GM21528 (cell line): ENCODE results near the gene PLGRKT.
"Not testable (repeated sequence)": the region's sequence is repeated elsewhere in the genome, so short reads cannot be mapped to it uniquely, and the experiment has no call there.

Experiments used
- ATAC-seq: cut with Tn5 transposase; IDR thresholded peaks from one replicate; pipeline ENCODE4 v1.9.1; 2021; ENCODE audit warnings: mild to moderate bottlenecking, moderate library complexity; ENCODE audit not compliant: unreplicated experiment, low FRiP score

Gene PLGRKT

GRCh38 chr9:5433841-5434810 lies 3.6 kb downstream of the PLGRKT start:
- ATAC-seq: not testable (repeated sequence)

- ATAC-seq: not testable (repeated sequence)
These were observed 4.4 kb downstream of the PLGRKT start for GRCh38 chr9:5433328-5433727.

- not testable (repeated sequence) for ATAC-seq
These were observed 4.8 kb downstream of the PLGRKT start for GRCh38 chr9:5432890-5433289.

- no peak for ATAC-seq
These were observed 6.8 kb downstream of the PLGRKT start for GRCh38 chr9:5430912-5431311.

GRCh38 chr9:5429873-5430564 lies 7.7 kb downstream of the PLGRKT start:
- no peak for ATAC-seq

GRCh38 chr9:5428794-5429528 lies 8.8 kb downstream of the PLGRKT start:
- no peak for ATAC-seq

GRCh38 chr9:5428172-5428571 lies 9.6 kb downstream of the PLGRKT start:
- ATAC-seq: no peak

GRCh38 chr9:5427005-5427404 lies 10.7 kb downstream of the PLGRKT start:
- no peak for ATAC-seq

- no peak for ATAC-seq
These were observed 12.6 kb downstream of the PLGRKT start for GRCh38 chr9:5425006-5425628.

- ATAC-seq: no peak
These were observed 15.4 kb downstream of the PLGRKT start for GRCh38 chr9:5422276-5422675.

GRCh38 chr9:5421163-5421562 lies 16.6 kb downstream of the PLGRKT start:
- no peak for ATAC-seq

- no peak for ATAC-seq
These were observed 17.7 kb downstream of the PLGRKT start for GRCh38 chr9:5419987-5420386.

GRCh38 chr9:5418481-5418880 lies 19.2 kb downstream of the PLGRKT start:
- no peak for ATAC-seq

- no peak for ATAC-seq
These were observed 20.8 kb downstream of the PLGRKT start for GRCh38 chr9:5416953-5417352.

GRCh38 chr9:5408596-5408995 lies 29.1 kb downstream of the PLGRKT start:
- ATAC-seq: no peak

GRCh38 chr9:5402217-5402616 lies 35.5 kb downstream of the PLGRKT start:
- ATAC-seq: no peak

- not testable (repeated sequence) for ATAC-seq
These were observed 40.2 kb downstream of the PLGRKT start for GRCh38 chr9:5397547-5397946.

- ATAC-seq: no peak
These were observed 42.3 kb downstream of the PLGRKT start for GRCh38 chr9:5395428-5395827.

GRCh38 chr9:5393976-5394375 lies 43.7 kb downstream of the PLGRKT start:
- not testable (repeated sequence) for ATAC-seq

- ATAC-seq: no peak
These were observed 44.2 kb downstream of the PLGRKT start for GRCh38 chr9:5393497-5393896.
